ENCODE data around the gene ATP5ME.
"Not testable (repeated sequence)": the region's sequence is repeated elsewhere in the genome, so short reads cannot be mapped to it uniquely, and the experiment has no call there.

The ATP5ME gene

GRCh38 chr4:704971-705277, 30.8 kb upstream of the ATP5ME start:
- DNase-seq: no peak

DNA sequence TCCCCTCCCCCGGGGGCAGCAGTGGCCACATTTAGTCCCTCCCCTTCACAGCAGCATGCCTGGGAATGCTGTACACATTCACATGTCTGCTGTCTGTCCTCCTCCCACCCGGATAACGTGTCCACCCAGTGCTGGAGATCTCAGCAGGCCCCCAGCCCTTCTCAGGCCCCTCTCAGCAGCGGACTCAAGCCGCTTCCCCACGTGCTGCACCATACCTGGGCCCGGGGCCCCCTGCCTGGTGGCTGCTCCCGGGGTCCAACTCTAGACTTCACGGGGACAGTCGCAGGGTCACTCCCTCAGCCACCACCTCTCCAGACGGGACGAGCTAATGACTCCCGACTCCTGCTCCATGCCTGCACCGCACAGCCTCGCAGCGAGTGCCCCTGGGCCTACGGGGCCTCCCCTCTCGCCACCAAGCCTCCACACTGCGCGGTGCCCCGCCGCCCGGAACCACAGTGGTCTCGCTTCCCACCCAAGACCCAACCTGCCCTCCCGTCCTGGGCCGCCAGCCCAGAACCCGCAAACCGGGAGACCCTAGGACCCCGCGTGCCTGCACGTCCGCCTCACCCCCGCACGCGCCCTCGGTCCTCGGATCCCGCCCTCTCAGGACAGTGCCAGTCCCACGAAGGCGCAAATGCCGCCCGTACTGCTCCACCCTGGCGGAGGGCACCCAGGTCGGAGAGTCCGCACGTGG, 30.3 kb upstream of the ATP5ME start:
- DNase-seq: no peak

DNA sequence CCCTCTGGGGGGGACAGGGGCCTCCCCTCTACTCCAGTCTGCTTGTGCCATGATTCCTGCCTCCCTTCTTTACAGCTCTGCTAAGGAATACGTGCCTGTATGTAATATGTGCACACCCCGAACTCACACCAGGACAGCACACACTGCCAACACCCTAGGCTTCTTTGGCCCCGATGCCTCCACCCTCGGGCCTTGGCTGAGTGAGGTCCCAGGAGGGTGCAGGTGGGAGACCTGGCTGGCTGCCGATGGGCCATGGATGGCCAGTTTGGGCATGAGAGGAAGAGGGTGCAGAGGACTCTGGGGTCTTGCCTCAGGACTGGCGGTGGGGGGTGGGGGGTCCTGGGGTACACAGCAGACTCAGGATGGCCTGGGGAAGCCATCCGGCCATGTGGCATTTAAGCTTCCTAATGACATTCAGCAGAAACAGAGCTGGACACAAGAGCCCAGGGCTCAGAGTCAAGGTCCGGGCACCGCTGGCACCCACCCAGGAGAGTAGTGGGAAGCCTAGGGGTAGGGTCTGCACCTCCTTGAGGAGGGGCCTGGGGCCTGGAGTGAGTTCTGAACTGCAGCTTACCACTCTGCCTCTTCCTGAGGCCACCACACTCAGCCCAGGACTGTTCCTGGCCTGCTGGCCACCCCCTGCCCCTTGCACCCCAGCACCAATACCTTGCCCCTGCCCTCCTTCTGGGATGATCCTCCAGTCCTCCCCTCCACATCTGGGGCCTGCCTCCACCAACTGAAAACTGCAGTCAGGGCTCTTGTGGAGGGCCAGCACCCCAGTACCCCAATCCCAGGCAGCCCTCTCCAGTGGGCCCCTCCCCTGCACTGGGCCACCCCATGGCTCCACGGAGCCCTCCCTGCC, 29.5 kb upstream of the ATP5ME start:
- no peak for DNase-seq

GRCh38 chr4:702618-703048, 28.6 kb upstream of the ATP5ME start:
- DNase-seq: no peak

- no peak for DNase-seq
These were observed 26.6 kb upstream of the ATP5ME start for GRCh38 chr4:700587-701264.

GRCh38 chr4:699816-700580, 25.9 kb upstream of the ATP5ME start:
- no peak for DNase-seq

GRCh38 chr4:694341-694940, 20.4 kb upstream of the ATP5ME start:
- not testable (repeated sequence) for DNase-seq

DNA sequence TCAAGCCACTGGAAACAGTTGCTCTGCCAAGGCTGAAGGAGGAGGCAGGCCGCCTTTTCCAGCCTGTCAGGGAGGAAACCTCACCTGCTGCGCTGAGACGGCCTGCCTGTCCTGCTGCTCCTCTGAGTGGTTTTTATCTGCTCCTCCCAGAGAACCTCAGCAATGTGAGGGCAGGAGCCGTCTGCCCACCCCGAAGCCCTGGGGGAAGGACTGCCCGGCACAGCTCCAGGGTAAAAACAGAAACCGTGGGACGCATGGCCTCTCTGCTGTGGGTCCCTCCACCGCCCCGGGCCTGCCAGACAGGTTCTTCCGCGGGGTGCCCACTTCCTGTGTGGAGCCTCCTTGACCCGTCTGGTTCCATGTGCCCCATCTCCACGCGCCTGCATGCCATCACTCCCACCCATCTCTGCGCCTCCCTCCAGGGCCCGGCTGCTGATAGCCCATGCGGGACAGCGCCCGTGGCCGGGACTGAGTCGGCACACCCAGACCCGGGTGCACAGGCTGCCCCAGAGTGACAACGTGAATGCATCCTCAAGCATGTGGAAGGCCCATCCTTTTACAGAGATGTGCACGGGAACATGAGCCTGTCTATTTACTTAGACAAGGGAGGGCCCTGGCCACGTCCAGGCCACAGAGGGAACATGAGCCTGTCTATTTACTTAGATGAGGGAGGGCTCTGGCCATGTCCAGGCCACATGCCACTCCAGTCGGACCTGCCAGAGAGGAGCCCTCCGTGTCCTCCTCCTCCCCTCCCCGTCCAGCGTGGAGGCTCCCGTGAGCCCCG, 18.9 kb upstream of the ATP5ME start:
- no peak for DNase-seq

DNA sequence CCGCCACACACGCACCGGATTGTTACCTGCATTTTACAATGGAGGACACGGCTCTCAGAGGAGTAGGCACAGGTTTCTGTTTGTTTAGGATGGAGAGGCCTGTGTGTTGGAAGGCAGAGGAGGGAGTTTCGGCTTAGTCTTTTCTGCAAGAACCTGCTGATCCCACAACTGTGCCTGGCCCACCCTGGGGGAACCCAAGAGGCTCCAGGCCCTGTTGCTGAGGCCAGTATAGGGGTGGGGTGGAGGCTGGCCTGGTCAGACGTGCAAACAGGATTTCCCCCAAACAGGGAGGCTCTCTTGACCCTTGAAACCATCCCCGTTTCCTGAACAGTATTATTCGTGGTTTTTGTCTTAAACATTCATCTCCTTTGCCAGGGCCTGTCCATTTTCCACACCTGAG, 15.6 kb upstream of the ATP5ME start:
- DNase-seq: no peak

GRCh38 chr4:688854-689681, 15.0 kb upstream of the ATP5ME start, which contains the start of gene SLC49A3:
Gene SLC49A3, minus strand, starts transcription at chr4:689151. Its CDS starts 24 bp downstream, at chr4:689127.
- DNase-seq: no peak

DNA sequence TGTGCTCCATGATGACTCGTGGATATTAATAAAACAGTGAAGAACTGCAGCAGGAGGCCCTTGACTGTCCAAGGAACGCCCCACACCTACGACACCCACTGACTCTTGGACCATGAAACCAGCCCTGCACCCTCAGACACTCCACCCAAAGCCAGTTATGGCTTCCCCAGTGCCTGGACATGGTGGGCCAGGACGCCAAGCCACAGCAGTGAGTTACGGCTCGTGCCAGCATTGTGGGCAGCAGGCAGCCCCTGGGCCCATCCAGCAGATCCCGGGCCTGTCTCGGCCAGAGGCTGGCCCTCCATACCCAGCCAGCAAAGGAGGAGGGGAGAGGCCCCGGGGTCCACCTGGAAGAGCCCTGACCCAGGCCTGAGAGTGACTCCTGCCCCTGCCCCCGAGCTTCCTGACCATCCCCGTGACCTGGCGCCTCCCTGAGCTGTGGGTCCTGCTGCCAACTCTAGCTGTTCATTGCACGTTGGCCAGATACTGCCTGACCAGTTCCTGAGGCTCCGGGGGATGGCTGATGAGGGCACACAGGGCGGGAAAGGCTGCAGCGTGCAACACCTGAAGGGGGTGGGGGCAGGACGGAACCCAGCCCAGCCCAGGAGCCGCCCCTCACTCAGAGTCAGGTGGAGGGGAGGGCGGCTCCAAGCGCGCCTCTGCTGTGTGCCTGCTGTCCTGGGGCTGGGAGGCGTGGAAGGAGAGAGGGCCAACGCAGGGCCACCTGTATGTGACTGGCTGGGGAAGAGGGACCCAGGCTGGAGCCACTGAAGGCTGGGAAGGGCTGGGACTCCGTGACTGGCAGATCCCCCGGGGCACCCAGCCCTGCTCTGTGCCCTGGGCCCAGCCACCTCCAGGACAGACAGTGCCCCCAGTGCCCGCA, 14.1 kb upstream of the ATP5ME start:
- no peak for DNase-seq

DNA sequence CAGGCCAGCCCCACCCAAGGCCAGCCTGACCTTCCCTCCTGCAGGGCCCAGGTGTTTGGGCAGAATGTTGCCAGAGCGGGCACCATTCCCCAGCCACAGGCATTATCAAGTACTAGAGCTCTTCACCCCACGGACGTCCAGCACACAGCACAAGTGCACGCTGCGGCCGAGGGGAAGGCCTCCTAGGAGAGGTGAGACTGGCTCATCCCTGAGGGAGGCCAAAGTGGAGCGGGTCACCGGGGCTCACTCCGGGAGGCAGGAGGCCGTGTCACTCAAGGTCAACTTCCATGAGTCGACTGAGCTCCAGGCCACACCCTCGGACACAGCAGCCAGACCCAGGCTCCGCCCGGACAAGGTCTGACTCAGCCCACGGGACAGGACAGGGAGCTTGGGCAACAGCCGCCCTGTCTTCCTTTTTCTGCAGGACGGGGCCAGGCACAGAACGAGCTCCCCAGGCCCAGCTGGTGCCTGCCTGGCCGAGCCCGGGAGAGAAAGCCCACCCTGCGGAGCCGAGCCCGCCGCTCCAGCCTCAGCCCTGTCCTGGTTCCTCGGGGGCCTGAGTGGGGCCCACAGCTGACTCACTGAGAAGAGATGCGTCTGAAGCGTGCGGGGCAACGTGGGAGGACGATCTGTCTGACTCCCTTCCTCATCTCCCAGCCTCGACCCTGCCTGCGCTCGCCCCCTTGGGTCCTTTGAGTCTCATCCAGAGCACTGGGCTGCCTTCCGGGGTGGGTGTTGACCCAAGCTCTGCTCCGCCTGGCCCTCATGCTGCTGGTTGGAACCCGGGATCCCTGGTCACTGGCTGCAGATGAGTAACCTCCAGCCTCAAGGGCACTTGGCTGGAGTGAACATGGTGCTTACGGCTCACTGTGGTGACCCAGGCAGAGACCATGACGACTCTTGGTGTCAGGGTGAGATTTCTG, 13.2 kb upstream of the ATP5ME start:
- no peak for DNase-seq

DNA sequence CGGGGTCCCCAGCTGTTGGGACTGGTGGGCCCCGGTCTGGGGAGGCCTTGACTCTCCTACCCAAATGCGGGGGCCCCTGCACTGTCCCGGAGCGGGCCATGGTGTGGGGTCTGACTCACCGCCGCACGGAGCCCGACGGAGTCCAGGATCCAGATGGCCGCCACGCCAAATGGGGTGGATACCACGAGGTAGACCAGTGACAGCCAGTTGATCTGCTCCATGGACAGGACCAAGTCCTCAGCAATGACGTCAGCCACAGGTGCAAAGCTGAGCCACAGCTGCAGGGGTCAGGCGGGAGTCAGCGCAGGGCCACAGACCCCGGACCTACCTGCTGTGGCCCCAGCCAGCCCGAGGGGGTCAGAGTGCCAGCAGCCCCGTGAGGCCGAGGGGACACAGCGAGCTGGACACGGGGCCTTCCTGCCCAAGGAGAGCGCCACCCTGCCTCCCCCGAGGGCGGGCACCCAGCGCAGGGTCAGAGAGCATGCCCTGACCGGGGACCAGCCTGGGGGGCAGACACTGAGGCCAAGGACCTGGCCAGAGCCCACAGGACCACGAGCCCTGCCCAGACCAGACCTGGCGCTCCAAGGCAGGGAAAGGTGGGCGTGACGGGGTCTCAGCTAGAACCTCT, 12.5 kb upstream of the ATP5ME start:
- DNase-seq: no peak

GRCh38 chr4:685679-686412, 11.8 kb upstream of the ATP5ME start:
- no peak for DNase-seq

DNA sequence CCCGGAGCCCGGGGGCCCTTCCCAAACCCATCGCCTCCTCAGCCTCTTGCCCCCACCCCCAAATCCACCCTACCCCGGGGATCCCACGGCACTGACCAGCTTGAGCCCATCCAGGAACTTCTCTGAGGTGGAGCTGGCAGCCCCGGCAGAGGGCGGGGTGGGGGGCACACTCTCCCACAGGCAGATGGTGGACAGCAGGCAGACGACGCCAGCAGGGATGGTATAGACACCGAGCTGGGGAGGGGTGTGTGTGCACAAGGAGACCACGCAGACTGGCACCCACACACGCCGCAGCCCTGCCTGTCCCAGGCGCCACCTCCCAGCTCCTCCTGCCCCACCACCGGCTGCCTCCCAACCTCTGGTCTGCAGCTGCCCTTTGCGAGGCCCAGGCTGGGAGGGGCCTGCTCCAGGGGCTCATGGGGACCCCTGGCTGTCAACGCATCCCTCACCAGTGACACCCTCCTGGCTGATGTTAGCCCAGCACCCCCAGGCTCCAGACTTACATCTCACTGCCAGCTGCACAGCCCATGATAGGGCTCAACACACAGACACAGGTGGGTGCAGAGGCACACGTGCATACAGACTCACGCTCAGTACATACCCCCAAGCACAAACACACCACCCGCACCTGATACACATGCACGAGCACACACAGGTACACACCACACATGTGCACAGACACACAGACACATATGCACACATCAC, 10.7 kb upstream of the ATP5ME start:
- no peak for DNase-seq

GRCh38 chr4:683982-684622, 10.0 kb upstream of the ATP5ME start:
- DNase-seq: no peak
